ENCODE measurements around the gene COPRS. TPM values are rescaled to one million over a fixed set of nuclear protein-coding genes. Genes with fewer than 3 reads are reported as not detected.
A peak's percentile ranks its signal among the peaks of the same experiment; 100 is the strongest.

Gene COPRS, protein sequence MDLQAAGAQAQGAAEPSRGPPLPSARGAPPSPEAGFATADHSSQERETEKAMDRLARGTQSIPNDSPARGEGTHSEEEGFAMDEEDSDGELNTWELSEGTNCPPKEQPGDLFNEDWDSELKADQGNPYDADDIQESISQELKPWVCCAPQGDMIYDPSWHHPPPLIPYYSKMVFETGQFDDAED
- 35.4 TPM for total RNA-seq

DNA sequence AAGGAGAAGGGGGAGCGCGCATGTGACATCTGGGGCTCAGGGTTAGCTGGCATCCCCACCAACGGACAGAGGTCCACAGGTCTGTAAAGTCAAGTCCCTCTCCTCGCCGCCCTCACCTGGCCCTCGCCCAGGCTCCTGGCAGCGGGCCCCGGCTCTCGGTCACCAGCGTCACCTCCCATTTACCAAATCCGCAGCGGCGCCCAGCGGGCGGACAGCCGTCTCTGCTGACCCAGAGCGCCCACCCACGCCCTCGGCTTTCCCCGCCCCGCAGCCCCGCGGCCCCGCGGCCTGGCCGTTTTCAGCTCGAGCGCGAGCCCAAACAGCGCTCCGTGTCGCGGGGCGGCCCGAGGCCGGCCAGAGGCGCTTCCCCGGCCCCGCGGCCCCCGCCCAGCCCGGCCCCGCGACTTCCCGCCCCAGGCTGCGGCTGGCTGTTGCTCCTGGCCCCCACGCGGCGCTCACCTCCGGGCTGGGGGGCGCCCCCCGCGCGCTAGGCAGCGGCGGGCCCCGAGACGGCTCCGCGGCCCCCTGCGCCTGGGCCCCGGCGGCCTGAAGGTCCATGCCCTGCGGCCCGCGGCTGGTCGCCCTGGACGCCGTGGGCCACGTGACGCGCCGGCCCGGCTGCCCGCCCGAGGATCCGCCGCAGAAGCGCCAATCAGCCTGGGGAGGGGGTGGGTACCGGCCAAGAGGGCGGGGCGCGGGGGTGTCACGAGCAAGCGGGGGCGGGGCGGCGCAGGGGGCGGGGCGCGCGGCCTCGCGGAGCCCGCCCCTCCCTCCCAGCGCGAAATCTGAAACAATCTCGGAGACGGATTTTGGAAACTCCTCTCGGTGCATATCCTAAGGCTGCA, at the start of gene COPRS:
TSS of gene COPRS (minus strand) at position 603 of the 845 bp plus-strand sequence. CDS start at position 558, 45 bp downstream.
- DNase-seq (ENCODE audit: extremely low spot score in 2 of 2) = no peak
- intact Hi-C loops (cut with DNase I) = no loop called here
- H3K4me1 ChIP-seq = peaks cover 21% of the 10 kb centered on the region
- no peaks in the 10 kb centered on the region for H3K27me3 ChIP-seq
- peak within 1 kb of the TSS; percentile 76 for H3K27ac ChIP-seq
- no peaks in the 10 kb centered on the region for H3K9me3 ChIP-seq
- peak within 1 kb of the TSS; percentile 68 to 99 for H3K4me3 ChIP-seq
- H3K36me3 ChIP-seq = peaks cover 0 to 27% of the 10 kb centered on the region in 2 donors
- TF ChIP-seq, protein P1, sequence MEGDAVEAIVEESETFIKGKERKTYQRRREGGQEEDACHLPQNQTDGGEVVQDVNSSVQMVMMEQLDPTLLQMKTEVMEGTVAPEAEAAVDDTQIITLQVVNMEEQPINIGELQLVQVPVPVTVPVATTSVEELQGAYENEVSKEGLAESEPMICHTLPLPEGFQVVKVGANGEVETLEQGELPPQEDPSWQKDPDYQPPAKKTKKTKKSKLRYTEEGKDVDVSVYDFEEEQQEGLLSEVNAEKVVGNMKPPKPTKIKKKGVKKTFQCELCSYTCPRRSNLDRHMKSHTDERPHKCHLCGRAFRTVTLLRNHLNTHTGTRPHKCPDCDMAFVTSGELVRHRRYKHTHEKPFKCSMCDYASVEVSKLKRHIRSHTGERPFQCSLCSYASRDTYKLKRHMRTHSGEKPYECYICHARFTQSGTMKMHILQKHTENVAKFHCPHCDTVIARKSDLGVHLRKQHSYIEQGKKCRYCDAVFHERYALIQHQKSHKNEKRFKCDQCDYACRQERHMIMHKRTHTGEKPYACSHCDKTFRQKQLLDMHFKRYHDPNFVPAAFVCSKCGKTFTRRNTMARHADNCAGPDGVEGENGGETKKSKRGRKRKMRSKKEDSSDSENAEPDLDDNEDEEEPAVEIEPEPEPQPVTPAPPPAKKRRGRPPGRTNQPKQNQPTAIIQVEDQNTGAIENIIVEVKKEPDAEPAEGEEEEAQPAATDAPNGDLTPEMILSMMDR (IDR thresholded peaks at IDR 0.05) = no peak
- peak in 1 of 2 donors; percentile 47 for TF ChIP-seq POLR2A (IDR thresholded peaks at IDR 0.05)

DNA sequence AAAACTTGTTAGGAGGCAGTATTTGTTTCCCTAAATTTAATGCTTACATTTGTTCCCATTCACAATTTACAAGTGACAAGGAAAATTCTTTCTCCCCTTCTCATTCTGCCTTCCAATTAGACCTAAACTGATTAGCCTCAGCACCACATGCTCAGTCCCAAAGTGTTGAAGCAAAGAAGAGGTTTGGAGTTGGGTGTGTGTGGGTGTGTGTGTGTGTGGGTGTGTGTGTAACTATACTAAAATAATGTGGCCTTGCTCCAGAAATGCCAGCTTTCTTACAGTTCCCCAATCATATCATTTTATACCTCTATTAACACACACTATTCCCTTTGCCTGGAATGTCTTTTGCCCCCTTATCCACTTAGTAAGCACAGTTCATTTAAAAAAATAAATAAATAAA, 49.3 kb upstream of the COPRS start:
- no peak for DNase-seq (ENCODE audit: extremely low spot score in 2 of 2)
- H3K4me1 ChIP-seq = no peaks in the 10 kb centered on the region
- H3K4me3 ChIP-seq = no peak overlapping the region
- no peaks in the 10 kb centered on the region for H3K27me3 ChIP-seq
- intact Hi-C loops (cut with DNase I) = loop anchor here (10.0 kb wide), 1 partner anchor 474 kb away; no protein-coding TSS in a partner anchor
- H3K36me3 ChIP-seq = no peaks in the 10 kb centered on the region
- TF ChIP-seq, protein P1 (IDR thresholded peaks at IDR 0.05) = no peak
- TF ChIP-seq POLR2AphosphoS5 (IDR thresholded peaks at IDR 0.05; ENCODE audit: insufficient read depth in 1 of 2, low read depth in 1 of 2) (no peak), POLR2A (IDR thresholded peaks at IDR 0.05) (no peak)
- H3K27ac ChIP-seq = no peak overlapping the region
- no peaks in the 10 kb centered on the region for H3K9me3 ChIP-seq

DNA sequence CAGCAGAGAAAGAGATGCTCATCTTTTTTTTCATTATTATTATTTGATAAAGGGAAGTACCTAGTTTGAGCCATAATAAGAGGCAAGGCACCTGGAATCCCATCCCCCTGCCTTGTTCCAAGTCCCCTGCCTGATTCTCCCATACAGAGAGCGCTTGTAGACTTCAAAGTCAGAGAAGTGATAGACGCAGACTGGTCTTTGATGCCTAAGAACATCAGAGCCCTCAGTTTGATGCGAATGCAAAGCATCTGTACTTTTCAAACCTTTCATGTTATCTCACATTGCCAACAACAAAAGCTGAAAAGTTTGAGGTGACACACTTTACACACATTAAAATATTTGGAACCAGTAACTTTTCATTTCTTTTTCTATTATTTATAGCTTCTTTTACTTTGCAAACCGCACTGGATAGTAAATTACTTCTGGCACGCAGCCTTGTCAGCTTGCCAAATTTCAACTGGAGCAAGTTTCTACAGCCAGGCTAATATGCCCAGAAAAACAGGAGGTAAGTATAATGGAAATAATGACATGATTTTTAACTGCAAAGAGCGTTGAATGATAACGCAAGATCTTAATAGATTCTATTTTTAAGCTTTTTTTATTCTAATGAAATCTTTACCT, 48.4 kb upstream of the COPRS start:
- H3K27ac ChIP-seq = no peak overlapping the region
- intact Hi-C loops (cut with DNase I) = loop anchor here (10.0 kb wide), 1 partner anchor 473 kb away; no protein-coding TSS in a partner anchor
- no peak overlapping the region for H3K4me3 ChIP-seq
- H3K4me1 ChIP-seq = no peaks in the 10 kb centered on the region
- TF ChIP-seq, protein P1 (IDR thresholded peaks at IDR 0.05) = no peak
- TF ChIP-seq POLR2A (IDR thresholded peaks at IDR 0.05) (no peak), POLR2AphosphoS5 (IDR thresholded peaks at IDR 0.05; ENCODE audit: insufficient read depth in 1 of 2, low read depth in 1 of 2) (no peak)
- no peaks in the 10 kb centered on the region for H3K9me3 ChIP-seq
- DNase-seq (ENCODE audit: extremely low spot score in 2 of 2) = no peak
- no peaks in the 10 kb centered on the region for H3K27me3 ChIP-seq
- H3K36me3 ChIP-seq = no peaks in the 10 kb centered on the region

DNA sequence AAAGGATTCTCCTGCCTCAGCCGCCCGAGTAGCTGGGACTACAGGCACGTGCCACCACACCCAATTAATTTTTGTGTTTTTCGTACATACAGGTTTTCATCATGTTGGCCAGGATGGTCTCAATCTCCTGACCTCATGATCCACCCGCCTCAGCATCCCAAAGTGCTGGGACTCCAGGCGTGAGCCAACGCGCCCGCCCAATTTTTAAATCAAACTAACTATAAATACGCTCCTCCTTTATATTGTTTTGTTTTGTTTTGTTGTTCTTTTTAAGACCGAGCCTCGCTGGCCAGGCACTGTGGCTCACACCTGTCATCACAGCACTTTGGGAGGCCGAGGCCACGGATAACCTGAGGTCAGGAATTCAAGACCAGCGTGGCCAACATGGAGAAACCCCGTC, 44.4 kb upstream of the COPRS start:
- H3K9me3 ChIP-seq = no peaks in the 10 kb centered on the region
- intact Hi-C loops (cut with DNase I) = loop anchor here (10.0 kb wide), 1 partner anchor 469 kb away; no protein-coding TSS in a partner anchor
- H3K4me3 ChIP-seq = no peak overlapping the region
- peaks cover 0 to 10% of the 10 kb centered on the region in 2 donors for H3K36me3 ChIP-seq
- TF ChIP-seq, protein P1 (IDR thresholded peaks at IDR 0.05) = no peak
- TF ChIP-seq POLR2AphosphoS5 (IDR thresholded peaks at IDR 0.05; ENCODE audit: insufficient read depth in 1 of 2, low read depth in 1 of 2) = no peak
- no peak for TF ChIP-seq POLR2A (IDR thresholded peaks at IDR 0.05)
- no peak for DNase-seq (ENCODE audit: extremely low spot score in 2 of 2)
- no peaks in the 10 kb centered on the region for H3K27me3 ChIP-seq
- peaks cover 17% of the 10 kb centered on the region for H3K4me1 ChIP-seq
- H3K27ac ChIP-seq = no peak overlapping the region

All from vagina (tissue), 2 donors.